ENCODE data around the gene COG1. TPM values are rescaled to one million over a fixed set of nuclear protein-coding genes. Genes with fewer than 3 reads are reported as not detected.
A peak's percentile ranks its signal among the peaks of the same experiment; 100 is the strongest.

The COG1 gene
- polyA plus RNA-seq, 2 of the 4 experiments (the other 2 are of a cell fraction) = 19.5 to 26.0 TPM

DNA sequence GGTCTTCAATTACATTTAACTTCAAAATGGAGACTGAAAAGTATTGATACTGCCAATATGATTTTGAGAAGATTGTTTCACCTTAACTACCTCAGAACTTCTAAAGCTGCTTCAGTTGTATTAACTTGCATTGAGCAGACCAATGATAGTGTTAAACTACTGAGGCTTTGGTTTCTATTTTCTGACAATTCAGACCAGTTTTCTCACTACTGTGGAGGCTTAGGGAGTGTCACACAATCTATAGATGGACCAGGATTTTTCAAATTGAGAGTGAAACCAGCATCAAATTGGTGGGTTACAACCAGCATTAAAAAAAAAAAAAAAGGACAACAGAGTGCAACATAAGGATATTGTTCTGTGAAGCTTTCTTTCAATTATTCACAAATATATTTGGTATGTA lies 21.2 kb downstream of the COG1 start:
- H3K9me3 ChIP-seq = no peaks in the 10 kb centered on the region
- peak; percentile 59 for FAIRE-seq
- H3K4me2 ChIP-seq = no peak overlapping the region
- CTCF ChIA-PET = interaction anchor here (1.0 to 2.5 kb wide), 3 partner anchors 18 to 229 kb away, joined by 3 to 10 read pairs (median 8); a partner anchor contains a TSS
- no peak for TF ChIP-seq ESRRA (IDR thresholded peaks at IDR 0.05; ENCODE audit: borderline replicate concordance, low read length)
- TF ChIP-seq FOSL2 (IDR thresholded peaks at IDR 0.05) = no peak
- TF ChIP-seq FOSL2 (CRISPR knock-in tag; IDR thresholded peaks at IDR 0.05) = no peak
- TF ChIP-seq KDM1A (IDR thresholded peaks at IDR 0.05; ENCODE audit: low read depth) = no peak
- TF ChIP-seq RARB (CRISPR knock-in tag; IDR thresholded peaks at IDR 0.05) = no peak
- TF ChIP-seq BHLHE40 (IDR thresholded peaks at IDR 0.05; ENCODE audit: low read depth, low read length) = no peak
- TF ChIP-seq HOXB5 (CRISPR knock-in tag; IDR thresholded peaks at IDR 0.05) = no peak
- TF ChIP-seq SREBF2 (IDR thresholded peaks at IDR 0.05) = no peak
- TF ChIP-seq CBX8 (IDR thresholded peaks at IDR 0.05) = no peak
- no peak for TF ChIP-seq JUNB (IDR thresholded peaks at IDR 0.05)
- TF ChIP-seq, protein P1, sequence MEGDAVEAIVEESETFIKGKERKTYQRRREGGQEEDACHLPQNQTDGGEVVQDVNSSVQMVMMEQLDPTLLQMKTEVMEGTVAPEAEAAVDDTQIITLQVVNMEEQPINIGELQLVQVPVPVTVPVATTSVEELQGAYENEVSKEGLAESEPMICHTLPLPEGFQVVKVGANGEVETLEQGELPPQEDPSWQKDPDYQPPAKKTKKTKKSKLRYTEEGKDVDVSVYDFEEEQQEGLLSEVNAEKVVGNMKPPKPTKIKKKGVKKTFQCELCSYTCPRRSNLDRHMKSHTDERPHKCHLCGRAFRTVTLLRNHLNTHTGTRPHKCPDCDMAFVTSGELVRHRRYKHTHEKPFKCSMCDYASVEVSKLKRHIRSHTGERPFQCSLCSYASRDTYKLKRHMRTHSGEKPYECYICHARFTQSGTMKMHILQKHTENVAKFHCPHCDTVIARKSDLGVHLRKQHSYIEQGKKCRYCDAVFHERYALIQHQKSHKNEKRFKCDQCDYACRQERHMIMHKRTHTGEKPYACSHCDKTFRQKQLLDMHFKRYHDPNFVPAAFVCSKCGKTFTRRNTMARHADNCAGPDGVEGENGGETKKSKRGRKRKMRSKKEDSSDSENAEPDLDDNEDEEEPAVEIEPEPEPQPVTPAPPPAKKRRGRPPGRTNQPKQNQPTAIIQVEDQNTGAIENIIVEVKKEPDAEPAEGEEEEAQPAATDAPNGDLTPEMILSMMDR (IDR thresholded peaks at IDR 0.05) = no peak
- no peak for TF ChIP-seq KDM5A (IDR thresholded peaks at IDR 0.05)
- no peak for TF ChIP-seq NR3C1 (IDR thresholded peaks at IDR 0.05)
- TF ChIP-seq HDAC2 (IDR thresholded peaks at IDR 0.05) = no peak
- TF ChIP-seq ZNF302 (CRISPR knock-in tag; IDR thresholded peaks at IDR 0.05) = no peak
- no peak for TF ChIP-seq FOSB (CRISPR knock-in tag; IDR thresholded peaks at IDR 0.05)
- TF ChIP-seq CEBPB (IDR thresholded peaks at IDR 0.05) = no peak
- TF ChIP-seq MAZ (IDR thresholded peaks at IDR 0.05; ENCODE audit: borderline replicate concordance, low read depth, low read length) = no peak
- TF ChIP-seq ZC3H11A (IDR thresholded peaks at IDR 0.05) = no peak
- TF ChIP-seq, protein P2, sequence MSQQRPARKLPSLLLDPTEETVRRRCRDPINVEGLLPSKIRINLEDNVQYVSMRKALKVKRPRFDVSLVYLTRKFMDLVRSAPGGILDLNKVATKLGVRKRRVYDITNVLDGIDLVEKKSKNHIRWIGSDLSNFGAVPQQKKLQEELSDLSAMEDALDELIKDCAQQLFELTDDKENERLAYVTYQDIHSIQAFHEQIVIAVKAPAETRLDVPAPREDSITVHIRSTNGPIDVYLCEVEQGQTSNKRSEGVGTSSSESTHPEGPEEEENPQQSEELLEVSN (IDR thresholded peaks at IDR 0.05; ENCODE audit: borderline replicate concordance, low read depth) = no peak
- no peak for TF ChIP-seq JUN (IDR thresholded peaks at IDR 0.05)
- no peak overlapping the region for H3K4me3 ChIP-seq
- no peak overlapping the region; a peak in 1 of 6 replicates for H3K27ac ChIP-seq
- no peak for DNase-seq (ENCODE audit: low read depth in 1 of 2, low spot score in 1 of 2)
- ATAC-seq = no peak
- H3K4me1 ChIP-seq = peaks cover 9% of the 10 kb centered on the region; the same call in 1 of the 3 replicates
- POLR2A ChIA-PET = no interaction called here

DNA sequence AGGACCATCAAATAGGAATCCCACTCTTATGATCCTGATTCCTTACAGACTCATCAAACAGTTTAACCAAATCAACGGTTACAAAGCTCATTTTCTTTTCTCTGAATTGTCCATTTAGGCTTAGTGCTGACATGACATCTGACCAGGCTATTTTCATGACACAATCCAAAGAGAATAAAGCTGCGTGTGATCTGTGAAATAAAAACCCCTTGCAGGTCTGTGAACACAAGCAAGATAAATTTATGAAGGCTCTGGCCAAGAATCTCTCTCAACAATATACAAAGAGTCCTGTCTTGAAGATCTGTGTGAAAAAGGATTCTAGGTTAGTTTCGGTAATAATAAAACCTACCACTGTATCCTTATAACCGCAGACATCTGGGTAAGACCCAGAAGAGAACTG lies 22.0 kb downstream of the COG1 start:
- ChIA-PET CTCF (interaction anchor here (0.7 to 2.5 kb wide), 5 partner anchors 11 to 489 kb away, joined by 3 to 10 read pairs (median 5); a partner anchor contains a TSS), POLR2A (no interaction called here)
- TF ChIP-seq EHMT2 (IDR thresholded peaks at IDR 0.05; ENCODE audit: low read depth) (no peak), TFCP2L1 (CRISPR knock-in tag; IDR thresholded peaks at IDR 0.05) (no peak), MAZ (IDR thresholded peaks at IDR 0.05; ENCODE audit: borderline replicate concordance, low read depth, low read length) (no peak), ZC3H11A (IDR thresholded peaks at IDR 0.05) (no peak), RARB (CRISPR knock-in tag; IDR thresholded peaks at IDR 0.05) (no peak), KDM1A (IDR thresholded peaks at IDR 0.05; ENCODE audit: low read depth) (no peak), GATA3 (IDR thresholded peaks at IDR 0.05; ENCODE audit: borderline replicate concordance) (no peak), CEBPB (IDR thresholded peaks at IDR 0.05) (no peak), MAFK (IDR thresholded peaks at IDR 0.05; ENCODE audit: partially characterized antibody) (no peak), ESRRA (IDR thresholded peaks at IDR 0.05; ENCODE audit: borderline replicate concordance, low read length) (no peak)
- TF ChIP-seq, protein P3, sequence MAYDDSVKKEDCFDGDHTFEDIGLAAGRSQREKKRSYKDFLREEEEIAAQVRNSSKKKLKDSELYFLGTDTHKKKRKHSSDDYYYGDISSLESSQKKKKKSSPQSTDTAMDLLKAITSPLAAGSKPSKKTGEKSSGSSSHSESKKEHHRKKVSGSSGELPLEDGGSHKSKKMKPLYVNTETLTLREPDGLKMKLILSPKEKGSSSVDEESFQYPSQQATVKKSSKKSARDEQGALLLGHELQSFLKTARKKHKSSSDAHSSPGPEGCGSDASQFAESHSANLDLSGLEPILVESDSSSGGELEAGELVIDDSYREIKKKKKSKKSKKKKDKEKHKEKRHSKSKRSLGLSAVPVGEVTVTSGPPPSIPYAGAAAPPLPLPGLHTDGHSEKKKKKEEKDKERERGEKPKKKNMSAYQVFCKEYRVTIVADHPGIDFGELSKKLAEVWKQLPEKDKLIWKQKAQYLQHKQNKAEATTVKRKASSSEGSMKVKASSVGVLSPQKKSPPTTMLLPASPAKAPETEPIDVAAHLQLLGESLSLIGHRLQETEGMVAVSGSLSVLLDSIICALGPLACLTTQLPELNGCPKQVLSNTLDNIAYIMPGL (CRISPR knock-in tag; IDR thresholded peaks at IDR 0.05; ENCODE audit: borderline replicate concordance) = no peak
- TF ChIP-seq, protein P4, sequence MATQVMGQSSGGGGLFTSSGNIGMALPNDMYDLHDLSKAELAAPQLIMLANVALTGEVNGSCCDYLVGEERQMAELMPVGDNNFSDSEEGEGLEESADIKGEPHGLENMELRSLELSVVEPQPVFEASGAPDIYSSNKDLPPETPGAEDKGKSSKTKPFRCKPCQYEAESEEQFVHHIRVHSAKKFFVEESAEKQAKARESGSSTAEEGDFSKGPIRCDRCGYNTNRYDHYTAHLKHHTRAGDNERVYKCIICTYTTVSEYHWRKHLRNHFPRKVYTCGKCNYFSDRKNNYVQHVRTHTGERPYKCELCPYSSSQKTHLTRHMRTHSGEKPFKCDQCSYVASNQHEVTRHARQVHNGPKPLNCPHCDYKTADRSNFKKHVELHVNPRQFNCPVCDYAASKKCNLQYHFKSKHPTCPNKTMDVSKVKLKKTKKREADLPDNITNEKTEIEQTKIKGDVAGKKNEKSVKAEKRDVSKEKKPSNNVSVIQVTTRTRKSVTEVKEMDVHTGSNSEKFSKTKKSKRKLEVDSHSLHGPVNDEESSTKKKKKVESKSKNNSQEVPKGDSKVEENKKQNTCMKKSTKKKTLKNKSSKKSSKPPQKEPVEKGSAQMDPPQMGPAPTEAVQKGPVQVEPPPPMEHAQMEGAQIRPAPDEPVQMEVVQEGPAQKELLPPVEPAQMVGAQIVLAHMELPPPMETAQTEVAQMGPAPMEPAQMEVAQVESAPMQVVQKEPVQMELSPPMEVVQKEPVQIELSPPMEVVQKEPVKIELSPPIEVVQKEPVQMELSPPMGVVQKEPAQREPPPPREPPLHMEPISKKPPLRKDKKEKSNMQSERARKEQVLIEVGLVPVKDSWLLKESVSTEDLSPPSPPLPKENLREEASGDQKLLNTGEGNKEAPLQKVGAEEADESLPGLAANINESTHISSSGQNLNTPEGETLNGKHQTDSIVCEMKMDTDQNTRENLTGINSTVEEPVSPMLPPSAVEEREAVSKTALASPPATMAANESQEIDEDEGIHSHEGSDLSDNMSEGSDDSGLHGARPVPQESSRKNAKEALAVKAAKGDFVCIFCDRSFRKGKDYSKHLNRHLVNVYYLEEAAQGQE (IDR thresholded peaks at IDR 0.05) = no peak
- no peak for DNase-seq (ENCODE audit: low read depth in 1 of 2, low spot score in 1 of 2)
- no peak overlapping the region for H3K4me3 ChIP-seq
- H3K9me3 ChIP-seq = no peaks in the 10 kb centered on the region
- ATAC-seq = no peak
- H3K4me2 ChIP-seq = no peak overlapping the region
- WGBS (ENCODE audit: missing lambda C conversion rate) = 71% methylated on average over 4 of the region's 4 CpGs
- peaks cover 9% of the 10 kb centered on the region; the same call in 1 of the 3 replicates for H3K4me1 ChIP-seq
- FAIRE-seq = no peak
- H3K27ac ChIP-seq = peak overlapping the region in 1 of 2 experiments; percentile 25; a peak in 1 of 6 replicates

All from A549 (cell line).